K562 (cell line): Measurements from ENCODE around the gene PRSS53. TPM values are rescaled to one million over a fixed set of nuclear protein-coding genes. Genes with fewer than 3 reads are reported as not detected.

Experiments
- DMBX1 ChIP-seq: fragments of 250-450 bp; sonication (Bioruptor Pico); IDR thresholded peaks from 2 replicates; pipeline ENCODE4 v1.8.0; 2022; ENCODE audit warnings: inconsistent platforms, mild to moderate bottlenecking, moderate library complexity, borderline replicate concordance
- KLF1 ChIP-seq: fragments of 450-650 bp; IDR thresholded peaks from 2 replicates; pipeline ENCODE4 v1.6.1; 2016; ENCODE audit warnings: missing genetic modification characterization, missing compliant biosample characterization
- KLF13 ChIP-seq: fragments of 450-650 bp; IDR thresholded peaks from 2 replicates; pipeline ENCODE4 v1.6.1; 2016; ENCODE audit warnings: missing genetic modification characterization, low read depth, mild to moderate bottlenecking, missing compliant biosample characterization, moderate library complexity, borderline replicate concordance
- L3MBTL2 ChIP-seq: fragments of 450-650 bp; IDR thresholded peaks from 2 replicates; pipeline ENCODE4 v1.6.1; 2016; ENCODE audit warnings: mild to moderate bottlenecking, moderate library complexity
- LEF1 ChIP-seq: fragments of 450-650 bp; IDR thresholded peaks from 2 replicates; pipeline ENCODE4 v1.6.1; 2016; ENCODE audit warnings: mild to moderate bottlenecking
- POLR2A ChIP-seq: fragments of 450-650 bp; conservative IDR thresholded peaks from 2 replicates; pipeline ENCODE4 v1.6.1; 2016
- POLR2AphosphoS5 ChIP-seq: IDR thresholded peaks from 2 replicates; pipeline ENCODE4 v1.6.1; 2011; ENCODE audit warnings: mild to moderate bottlenecking, low read depth, low read length, moderate library complexity; ENCODE audit not compliant: control insufficient read depth, insufficient read depth
- POLR2G ChIP-seq: fragments of 200-400 bp; formaldehyde crosslinking; IDR thresholded peaks from 2 replicates; pipeline ENCODE4 v1.6.1; 2017; ENCODE audit warnings: low read depth, mild to moderate bottlenecking, antibody characterized with exemption, low read length, moderate library complexity
- SPI1 ChIP-seq: IDR thresholded peaks from 2 replicates; pipeline ENCODE4 v1.6.1; 2011; ENCODE audit warnings: low read depth, low read length, control low read depth, borderline replicate concordance
- XRCC5 ChIP-seq: fragments of 200-400 bp; formaldehyde crosslinking; IDR thresholded peaks from 2 replicates; pipeline ENCODE4 v1.6.1; 2017; ENCODE audit warnings: low read depth, mild to moderate bottlenecking, low read length
- ZC3H4 ChIP-seq: sonication (generic); formaldehyde crosslinking; IDR thresholded peaks from 2 replicates; pipeline ENCODE4 v1.9.0; 2021; ENCODE audit warnings: missing genetic modification reagents, borderline replicate concordance
- ZNF12 ChIP-seq: sonication (generic); formaldehyde crosslinking; IDR thresholded peaks from 2 replicates; pipeline ENCODE4 v1.4.0; 2020; ENCODE audit warnings: mild to moderate bottlenecking, missing genetic modification reagents
- ZNF584 ChIP-seq: fragments of 200-800 bp; sonication (Bioruptor generic); IDR thresholded peaks from 2 replicates; pipeline ENCODE4 v1.6.1; 2016; ENCODE audit warnings: low read depth, mild to moderate bottlenecking, missing genetic modification characterization, missing compliant biosample characterization
- ZNF699 ChIP-seq: fragments of 250-450 bp; sonication (Bioruptor Pico); IDR thresholded peaks from 2 replicates; pipeline ENCODE4 v1.8.0; 2021; ENCODE audit warnings: mild to moderate bottlenecking, moderate library complexity; ENCODE audit not compliant: insufficient replicate concordance
- polyA plus RNA-seq, 8 experiments: library from polyadenylated mRNA; depleted of rRNA in 4 of 8; stranded (reverse) in 5 of 8; unstranded in 3 of 8; fragments of >200 nt; fragmentation: Nextera tagmentation in 2 of 8; fragmentation: Illumina TruSeq in 1 of 8; extraction: Ambion mirVana in 2 of 8; extraction: Trizol in 1 of 8; gene quantifications; 2 replicates each; pipeline versions ENCODE4 v1.2.1 to v1.2.3, GENCODE V29; 2011 to 2014; ENCODE audit warnings: inconsistent platforms in 1 of 8, missing spikeins in 1 of 8
- total RNA-seq, 7 experiments: library from RNA; depleted of rRNA in 6 of 7; stranded (reverse); fragments of >200 nt in 6 of 7; fragmentation: Illumina TruSeq in 2 of 7; extraction: Trizol in 2 of 7; gene quantifications; 2 replicates each; pipeline versions ENCODE4 v1.2.1 to v1.2.3, GENCODE V29; 2011 to 2021; ENCODE audit warnings: low replicate concordance in 1 of 7
- TF ChIP-seq, protein P1 (sequence below): fragments of 250-450 bp; sonication (Bioruptor Pico); IDR thresholded peaks from 2 replicates; pipeline ENCODE4 v1.5.0; 2021; ENCODE audit warnings: mild to moderate bottlenecking, borderline replicate concordance
- TF ChIP-seq, protein P2 (sequence below): sonication (generic); formaldehyde crosslinking; IDR thresholded peaks from 2 replicates; pipeline ENCODE4 v1.5.0; 2020; ENCODE audit warnings: missing genetic modification reagents

Gene PRSS53
- total and polyA plus RNA-seq, 9 of the 15 experiments (the other 6 are each of a cell fraction or from before 2014, with no cell fraction given) = 0.40 to 1.9 (median 0.78) TPM; not detected in 2

DNA sequence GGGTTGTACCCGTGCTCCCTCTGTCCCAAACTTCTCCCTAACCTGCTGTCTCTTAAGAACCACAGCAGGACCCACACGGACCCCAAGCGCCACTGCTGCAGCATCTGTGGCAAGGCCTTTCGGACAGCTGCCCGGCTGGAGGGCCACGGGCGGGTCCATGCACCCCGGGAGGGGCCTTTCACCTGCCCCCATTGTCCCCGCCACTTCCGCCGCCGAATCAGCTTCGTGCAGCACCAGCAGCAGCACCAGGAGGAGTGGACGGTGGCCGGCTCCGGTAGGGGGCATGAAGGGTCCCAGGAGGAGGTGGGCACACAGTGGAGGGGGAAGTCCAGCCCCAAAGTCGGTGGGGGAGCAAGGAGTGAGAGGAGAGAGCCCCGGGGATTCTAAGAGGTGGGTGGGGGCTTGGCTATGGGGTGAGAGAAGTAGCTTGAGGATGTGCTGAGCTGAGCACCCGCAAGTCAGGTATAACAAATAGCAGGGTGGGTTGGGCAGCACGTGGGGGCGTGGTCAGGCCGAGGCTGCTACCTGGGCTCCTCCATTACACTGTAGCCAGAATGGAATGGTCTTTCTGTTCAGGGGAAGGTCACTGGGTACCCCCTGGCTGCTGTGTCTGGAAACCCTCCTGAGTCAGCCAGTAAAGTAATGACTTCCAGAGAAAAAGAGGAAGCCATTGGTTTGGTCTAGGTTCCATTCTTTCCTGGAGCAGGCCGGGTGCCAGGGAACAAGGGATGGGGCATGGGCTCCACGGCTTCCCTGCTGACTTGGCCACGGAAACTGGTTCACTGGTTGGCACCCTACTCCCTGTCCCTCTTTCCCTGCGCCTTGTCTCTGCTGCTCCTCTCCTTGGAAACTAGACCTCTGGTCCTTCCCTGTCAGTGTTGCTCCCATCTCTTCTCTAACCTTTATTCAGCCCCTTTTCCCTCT is 7.1 kb downstream of the PRSS53 start (continued):
- TF ChIP-seq, protein P1, sequence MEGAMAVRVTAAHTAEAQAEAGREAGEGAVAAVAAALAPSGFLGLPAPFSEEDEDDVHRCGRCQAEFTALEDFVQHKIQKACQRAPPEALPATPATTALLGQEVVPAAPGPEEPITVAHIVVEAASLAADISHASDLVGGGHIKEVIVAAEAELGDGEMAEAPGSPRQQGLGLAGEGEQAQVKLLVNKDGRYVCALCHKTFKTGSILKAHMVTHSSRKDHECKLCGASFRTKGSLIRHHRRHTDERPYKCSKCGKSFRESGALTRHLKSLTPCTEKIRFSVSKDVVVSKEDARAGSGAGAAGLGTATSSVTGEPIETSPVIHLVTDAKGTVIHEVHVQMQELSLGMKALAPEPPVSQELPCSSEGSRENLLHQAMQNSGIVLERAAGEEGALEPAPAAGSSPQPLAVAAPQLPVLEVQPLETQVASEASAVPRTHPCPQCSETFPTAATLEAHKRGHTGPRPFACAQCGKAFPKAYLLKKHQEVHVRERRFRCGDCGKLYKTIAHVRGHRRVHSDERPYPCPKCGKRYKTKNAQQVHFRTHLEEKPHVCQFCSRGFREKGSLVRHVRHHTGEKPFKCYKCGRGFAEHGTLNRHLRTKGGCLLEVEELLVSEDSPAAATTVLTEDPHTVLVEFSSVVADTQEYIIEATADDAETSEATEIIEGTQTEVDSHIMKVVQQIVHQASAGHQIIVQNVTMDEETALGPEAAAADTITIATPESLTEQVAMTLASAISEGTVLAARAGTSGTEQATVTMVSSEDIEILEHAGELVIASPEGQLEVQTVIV = no peak
- TF ChIP-seq ZNF699 (no peak), SPI1 (peak; percentile 84), XRCC5 (no peak), POLR2AphosphoS5 (peak; percentile 24; the same call in 1 of the 2 replicates), LEF1 (no peak), DMBX1 (CRISPR knock-in tag) (no peak), ZNF584 (no peak), L3MBTL2 (no peak), POLR2A (0 out of 2 replicates have a peak, but pooled peaks have one; percentile 9), KLF13 (no peak), ZNF12 (CRISPR knock-in tag) (no peak), ZC3H4 (CRISPR knock-in tag) (no peak), POLR2G (peak; percentile 75), KLF1 (tag) (no peak)
- TF ChIP-seq, protein P2, sequence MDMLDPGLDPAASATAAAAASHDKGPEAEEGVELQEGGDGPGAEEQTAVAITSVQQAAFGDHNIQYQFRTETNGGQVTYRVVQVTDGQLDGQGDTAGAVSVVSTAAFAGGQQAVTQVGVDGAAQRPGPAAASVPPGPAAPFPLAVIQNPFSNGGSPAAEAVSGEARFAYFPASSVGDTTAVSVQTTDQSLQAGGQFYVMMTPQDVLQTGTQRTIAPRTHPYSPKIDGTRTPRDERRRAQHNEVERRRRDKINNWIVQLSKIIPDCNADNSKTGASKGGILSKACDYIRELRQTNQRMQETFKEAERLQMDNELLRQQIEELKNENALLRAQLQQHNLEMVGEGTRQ = no peak
